Measurements from ENCODE around the gene FAS.

Gene FAS

GRCh38 chr10:88990384-88991160 lies at the start of gene FAS:
FAS (plus strand) TSS chr10:88990798; CDS start chr10:88990877, 79 bp downstream.
- DNase-seq (ENCODE audit: extremely low spot score, insufficient read length, low read depth) (peak; percentile 55), FAIRE-seq (peak; percentile 98)

- DNase-seq (ENCODE audit: extremely low spot score, insufficient read length, low read depth) (no peak), FAIRE-seq (no peak)
These were observed 49.6 kb upstream of the FAS start for GRCh38 chr10:88941026-88941425.

GRCh38 chr10:88943778-88944177 lies 46.8 kb upstream of the FAS start:
- DNase-seq (ENCODE audit: extremely low spot score, insufficient read length, low read depth): no peak
- no peak for FAIRE-seq

- FAIRE-seq: peak; percentile 78
- DNase-seq (ENCODE audit: extremely low spot score, insufficient read length, low read depth): no peak
These were observed 45.8 kb upstream of the FAS start for GRCh38 chr10:88944813-88945212.

GRCh38 chr10:88946200-88946599 lies 44.4 kb upstream of the FAS start:
- FAIRE-seq (no peak), DNase-seq (ENCODE audit: extremely low spot score, insufficient read length, low read depth) (no peak)

GRCh38 chr10:88946965-88947590 lies 43.5 kb upstream of the FAS start:
- FAIRE-seq (no peak), DNase-seq (ENCODE audit: extremely low spot score, insufficient read length, low read depth) (no peak)

- no peak for FAIRE-seq
- DNase-seq (ENCODE audit: extremely low spot score, insufficient read length, low read depth): no peak
These were observed 41.5 kb upstream of the FAS start for GRCh38 chr10:88949051-88949450.

- DNase-seq (ENCODE audit: extremely low spot score, insufficient read length, low read depth) (no peak), FAIRE-seq (no peak)
These were observed 40.4 kb upstream of the FAS start for GRCh38 chr10:88949912-88950837.

GRCh38 chr10:88952647-88953111 lies 37.9 kb upstream of the FAS start, which contains the start of gene ACTA2:
ACTA2 (minus strand) TSS chr10:88952773; CDS start chr10:88948930, 3,843 bp downstream.
- no peak for FAIRE-seq
- DNase-seq (ENCODE audit: extremely low spot score, insufficient read length, low read depth): no peak

- no peak for FAIRE-seq
These were observed 36.9 kb upstream of the FAS start for GRCh38 chr10:88953662-88954061.

GRCh38 chr10:88954458-88955083 lies 36.0 kb upstream of the FAS start:
- no peak for DNase-seq (ENCODE audit: extremely low spot score, insufficient read length, low read depth)
- no peak for FAIRE-seq

More at GRCh38 chr10:88953662-88954061, 36.9 kb upstream of the FAS start:
- no peak for DNase-seq (ENCODE audit: extremely low spot score, insufficient read length, low read depth)

- FAIRE-seq (no peak), DNase-seq (ENCODE audit: extremely low spot score, insufficient read length, low read depth) (no peak)
These were observed 33.2 kb upstream of the FAS start for GRCh38 chr10:88957381-88957780.

GRCh38 chr10:88958721-88959120 lies 31.9 kb upstream of the FAS start:
- FAIRE-seq (no peak), DNase-seq (ENCODE audit: extremely low spot score, insufficient read length, low read depth) (no peak)

- no peak for FAIRE-seq
- DNase-seq (ENCODE audit: extremely low spot score, insufficient read length, low read depth): no peak
These were observed 29.8 kb upstream of the FAS start for GRCh38 chr10:88960802-88961201.

GRCh38 chr10:88961266-88961665 lies 29.3 kb upstream of the FAS start:
- DNase-seq (ENCODE audit: extremely low spot score, insufficient read length, low read depth) (no peak), FAIRE-seq (peak; percentile 21)

GRCh38 chr10:88962336-88962735 lies 28.3 kb upstream of the FAS start:
- DNase-seq (ENCODE audit: extremely low spot score, insufficient read length, low read depth) (no peak), FAIRE-seq (peak; percentile 5)

GRCh38 chr10:88963318-88963717 lies 27.3 kb upstream of the FAS start:
- no peak for DNase-seq (ENCODE audit: extremely low spot score, insufficient read length, low read depth)
- no peak for FAIRE-seq

- FAIRE-seq: no peak
These were observed 26.2 kb upstream of the FAS start for GRCh38 chr10:88964360-88964759.

GRCh38 chr10:88964869-88965415 lies 25.7 kb upstream of the FAS start:
- FAIRE-seq (no peak), DNase-seq (ENCODE audit: extremely low spot score, insufficient read length, low read depth) (no peak)

More at GRCh38 chr10:88964360-88964759, 26.2 kb upstream of the FAS start:
- no peak for DNase-seq (ENCODE audit: extremely low spot score, insufficient read length, low read depth)

- FAIRE-seq: no peak
- no peak for DNase-seq (ENCODE audit: extremely low spot score, insufficient read length, low read depth)
These were observed 23.8 kb upstream of the FAS start for GRCh38 chr10:88966797-88967196.
